DND-41 (cell line): Measurements from ENCODE around the gene TGM6.

ENCODE experiments used
- ATAC-seq: fragments of 200-7000 bp; cut with Tn5 transposase; 3 replicates; pipeline ENCODE4 v1.9.1; 2021; ENCODE audit warnings: low read depth; ENCODE audit not compliant: insufficient read depth
- DNase-seq: peaks from one replicate; pipeline ENCODE4 v3.0.0-alpha.2; 2020
- H2AFZ ChIP-seq: 2 replicates; pipeline ENCODE4 v1.6.0; 2012; ENCODE audit warnings: low read depth, low read length
- H3K27ac ChIP-seq: 2 replicates; pipeline ENCODE4 v1.5.1; 2012; ENCODE audit warnings: low read length, inconsistent platforms
- H3K27me3 ChIP-seq: fragments of 200-600 bp; sonication (generic); 2 replicates; pipeline ENCODE4 v1.6.0; 2012; ENCODE audit warnings: low read length, mild to moderate bottlenecking, inconsistent platforms; ENCODE audit not compliant: insufficient read depth, poor library complexity
- H3K36me3 ChIP-seq: 2 replicates; pipeline ENCODE4 v1.5.1; 2012; ENCODE audit warnings: low read length, inconsistent platforms; ENCODE audit not compliant: insufficient read depth
- H3K4me1 ChIP-seq: 2 replicates; pipeline ENCODE4 v1.5.1; 2012; ENCODE audit warnings: mild to moderate bottlenecking, low read length; ENCODE audit not compliant: insufficient read depth
- H3K4me2 ChIP-seq: 2 replicates; pipeline ENCODE4 v1.6.0; 2012; ENCODE audit warnings: mild to moderate bottlenecking, moderate library complexity, low read length, inconsistent platforms; ENCODE audit not compliant: insufficient read depth
- H3K4me3 ChIP-seq, 2 experiments: fragments of 200-600 bp in 1 of 2; shearing (Covaris generic) in 1 of 2; 2 replicates each; pipeline ENCODE4 v1.5.1; 2012 to 2016; ENCODE audit warnings: inconsistent platforms in 2 of 2, low read length in 2 of 2, mild to moderate bottlenecking in 2 of 2, low read depth in 1 of 2, moderate library complexity in 1 of 2
- H3K79me2 ChIP-seq: 2 replicates; pipeline ENCODE4 v1.6.0; 2012; ENCODE audit warnings: low read length, inconsistent platforms; ENCODE audit not compliant: insufficient read depth
- H3K9ac ChIP-seq: 2 replicates; pipeline ENCODE4 v1.6.0; 2012; ENCODE audit warnings: low read depth, mild to moderate bottlenecking, inconsistent platforms, low read length, moderate library complexity
- H3K9me3 ChIP-seq: 2 replicates; pipeline ENCODE4 v1.5.1; 2012; ENCODE audit warnings: low read length, moderate library complexity, mild to moderate bottlenecking, inconsistent platforms; ENCODE audit not compliant: insufficient read depth, severe bottlenecking
- H4K20me1 ChIP-seq: 2 replicates; pipeline ENCODE4 v1.6.0; 2012; ENCODE audit warnings: low read length; ENCODE audit not compliant: insufficient read depth
- CTCF ChIP-seq: IDR thresholded peaks from 2 replicates; pipeline ENCODE4 v1.5.1; 2012; ENCODE audit warnings: borderline replicate concordance, low read length, moderate library complexity, mild to moderate bottlenecking; ENCODE audit not compliant: poor library complexity, severe bottlenecking; ENCODE audit errors: extremely low read depth
- EZH2 ChIP-seq: IDR thresholded peaks from 3 replicates; pipeline ENCODE4 v1.6.1; 2012; ENCODE audit warnings: borderline replicate concordance, low read depth, mild to moderate bottlenecking, moderate library complexity, low read length, inconsistent platforms; ENCODE audit not compliant: severe bottlenecking

Gene TGM6

GRCh38 chr20:2385026-2385425, 4.3 kb downstream of the TGM6 start:
- Histone ChIP-seq H3K4me2 (no peak overlapping the region), H3K9ac (no peak overlapping the region), H4K20me1 (peaks cover 22% of the 10 kb centered on the region), H3K36me3 (no peaks in the 10 kb centered on the region), H2AFZ (no peak overlapping the region), H3K4me3 (no peak overlapping the region), H3K27me3 (peaks cover 13% of the 10 kb centered on the region), H3K4me1 (peaks cover 4% of the 10 kb centered on the region), H3K27ac (no peak overlapping the region), H3K9me3 (peaks cover 5% of the 10 kb centered on the region), H3K79me2 (no peaks in the 10 kb centered on the region)
- TF ChIP-seq EZH2: no peak
- no peak for TF ChIP-seq CTCF
- DNase-seq (no peak), ATAC-seq (no peak)

GRCh38 chr20:2385496-2385895, 4.8 kb downstream of the TGM6 start:
- no peak overlapping the region for H3K4me2 ChIP-seq
- DNase-seq: no peak
- no peak overlapping the region for H2AFZ ChIP-seq
- H3K27ac ChIP-seq: no peak overlapping the region
- H3K4me1 ChIP-seq: no peaks in the 10 kb centered on the region
- no peak overlapping the region for H3K4me3 ChIP-seq
- peaks cover 13% of the 10 kb centered on the region for H3K27me3 ChIP-seq
- peaks cover 5% of the 10 kb centered on the region for H3K9me3 ChIP-seq
- H3K79me2 ChIP-seq: no peaks in the 10 kb centered on the region
- TF ChIP-seq EZH2 (no peak), CTCF (no peak)
- peaks cover 17% of the 10 kb centered on the region for H4K20me1 ChIP-seq
- H3K9ac ChIP-seq: no peak overlapping the region
- H3K36me3 ChIP-seq: no peaks in the 10 kb centered on the region
- no peak for ATAC-seq

- no peak overlapping the region for H2AFZ ChIP-seq
- no peaks in the 10 kb centered on the region for H3K36me3 ChIP-seq
- H3K4me1 ChIP-seq: no peaks in the 10 kb centered on the region
- no peak for ATAC-seq
- H3K27ac ChIP-seq: no peak overlapping the region
- H3K4me3 ChIP-seq: no peak overlapping the region
- TF ChIP-seq CTCF (no peak), EZH2 (no peak)
- no peak for DNase-seq
- H3K27me3 ChIP-seq: peaks cover 13% of the 10 kb centered on the region
- no peak overlapping the region for H3K9ac ChIP-seq
- no peaks in the 10 kb centered on the region for H3K79me2 ChIP-seq
- H3K9me3 ChIP-seq: peaks cover 5% of the 10 kb centered on the region
- peaks cover 10% of the 10 kb centered on the region; the same call in 1 of the 2 replicates for H4K20me1 ChIP-seq
- no peak overlapping the region for H3K4me2 ChIP-seq
Measured at GRCh38 chr20:2386516-2387179, 5.9 kb downstream of the TGM6 start.
